Naive B cell (primary cell): Measurements from ENCODE around the gene LANCL1. TPM values are rescaled to one million over a fixed set of nuclear protein-coding genes. Genes with fewer than 3 reads are reported as not detected.

Experiments
- ATAC-seq, 2 donors: fragments of 150-1000 bp; cut with Tn5 transposase; 2 replicates each; pipeline ENCODE4 v1.10.0; 2021; ENCODE audit warnings: low read depth in 2 of 2, mild to moderate bottlenecking in 2 of 2, moderate library complexity in 2 of 2
- DNase-seq: peaks from one replicate; pipeline ENCODE4 v3.0.0; 2022
- H3K27ac Mint-ChIP-seq, 6 donors: one replicate each; pipeline ENCODE4 v1.8.0; 2020 to 2022; ENCODE audit warnings: mild to moderate bottlenecking in 6 of 6, mixed read lengths in 6 of 6, moderate library complexity in 5 of 6, inconsistent platforms in 2 of 6
- H3K27me3 Mint-ChIP-seq, 3 donors: one replicate each; pipeline ENCODE4 v1.8.0; 2021 to 2022; ENCODE audit warnings: mixed read lengths in 3 of 3, mild to moderate bottlenecking in 1 of 3
- H3K36me3 Mint-ChIP-seq, 2 donors: one replicate each; pipeline ENCODE4 v1.8.0; 2020 to 2022; ENCODE audit warnings: mixed read lengths in 2 of 2, inconsistent platforms in 1 of 2, mild to moderate bottlenecking in 1 of 2
- H3K4me1 Mint-ChIP-seq, 3 donors: one replicate each; pipeline ENCODE4 v1.8.0; 2020 to 2022; ENCODE audit warnings: mixed read lengths in 3 of 3, inconsistent platforms in 1 of 3, mild to moderate bottlenecking in 1 of 3, moderate library complexity in 1 of 3
- H3K4me3 Mint-ChIP-seq, 8 donors: one replicate each; pipeline ENCODE4 v1.8.0; 2020 to 2022; ENCODE audit warnings: mild to moderate bottlenecking in 8 of 8, mixed read lengths in 8 of 8, moderate library complexity in 8 of 8, inconsistent platforms in 2 of 8
- H3K9me3 Mint-ChIP-seq, 7 donors: one replicate each; pipeline ENCODE4 v1.8.0; 2020 to 2022; ENCODE audit warnings: mixed read lengths in 7 of 7, mild to moderate bottlenecking in 5 of 7, inconsistent platforms in 2 of 7, moderate library complexity in 1 of 7
- polyA plus RNA-seq, 6 donors: library from polyadenylated mRNA; unstranded; fragments of 300-500 nt; fragmentation: Illumina TruSeq; gene quantifications; one replicate each; pipeline ENCODE4 v1.2.3, GENCODE V29; 2021; ENCODE audit warnings: low read depth in 6 of 6

The LANCL1 gene
- polyA plus RNA-seq, 6 donors from 2014 or later = 2.5 to 31.0 (median 20.9) TPM

- Mint-ChIP-seq H3K4me3 (no peak overlapping the region), H3K9me3 (peaks cover 5 to 51% (median 30%) of the 10 kb centered on the region in 7 donors), H3K36me3 (peaks cover 15 to 17% of the 10 kb centered on the region in 2 donors), H3K4me1 (no peaks in the 10 kb centered on the region), H3K27ac (no peak overlapping the region), H3K27me3 (peaks cover 10 to 16% (median 11%) of the 10 kb centered on the region in 3 donors)
- DNase-seq (no peak), ATAC-seq (no peak)
Observed at GRCh38 chr2:210422366-210422765, 54.2 kb downstream of the LANCL1 start.

DNA sequence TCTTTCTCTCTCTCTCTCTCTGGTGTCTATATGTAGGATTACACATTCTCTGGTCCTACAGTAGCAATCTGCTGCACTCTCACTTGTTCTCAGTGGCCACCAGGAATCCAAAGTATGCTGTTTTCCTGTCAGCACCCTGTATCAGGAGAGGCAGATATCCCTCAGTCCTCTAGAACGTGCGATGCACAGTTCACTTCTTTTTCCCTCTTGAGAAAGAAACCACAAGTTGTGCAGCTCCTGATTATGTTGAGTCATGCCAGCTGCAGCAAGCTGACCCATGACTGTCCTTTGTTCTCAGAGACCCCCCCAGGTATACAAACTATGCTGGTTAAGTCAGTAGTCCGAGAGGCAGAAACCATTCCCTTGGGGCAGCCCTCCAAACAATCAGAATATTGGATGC is 54.6 kb downstream of the LANCL1 start:
- no peak overlapping the region for H3K27ac Mint-ChIP-seq
- peaks cover 2 to 50% (median 26%) of the 10 kb centered on the region in 7 donors for H3K9me3 Mint-ChIP-seq
- no peak overlapping the region for H3K4me3 Mint-ChIP-seq
- DNase-seq (no peak), ATAC-seq (no peak)
- H3K27me3 Mint-ChIP-seq = peaks cover 11 to 16% (median 15%) of the 10 kb centered on the region in 3 donors
- peaks cover 11 to 13% of the 10 kb centered on the region in 2 donors for H3K36me3 Mint-ChIP-seq
- no peaks in the 10 kb centered on the region for H3K4me1 Mint-ChIP-seq

- H3K9me3 Mint-ChIP-seq = peaks cover 6 to 26% (median 10%) of the 10 kb centered on the region in 7 donors
- H3K27me3 Mint-ChIP-seq = peaks cover 0 to 14% (median 9%) of the 10 kb centered on the region in 3 donors
- H3K36me3 Mint-ChIP-seq = no peaks in the 10 kb centered on the region
- DNase-seq (no peak), ATAC-seq (no peak)
- no peaks in the 10 kb centered on the region for H3K4me1 Mint-ChIP-seq
- H3K27ac Mint-ChIP-seq = peak overlapping the region in 2 of 6 donors; percentile 14 to 40
- no peak overlapping the region for H3K4me3 Mint-ChIP-seq
Observed at GRCh38 chr2:210412660-210413059, 63.9 kb downstream of the LANCL1 start.

GRCh38 chr2:210410542-210410941 is 66.0 kb downstream of the LANCL1 start:
- DNase-seq (no peak), ATAC-seq (no peak)
- H3K27ac Mint-ChIP-seq = no peak overlapping the region
- no peak overlapping the region for H3K4me3 Mint-ChIP-seq
- H3K36me3 Mint-ChIP-seq = no peaks in the 10 kb centered on the region
- peaks cover 4 to 14% (median 6%) of the 10 kb centered on the region in 3 donors for H3K27me3 Mint-ChIP-seq
- peaks cover 5 to 16% (median 8%) of the 10 kb centered on the region in 7 donors for H3K9me3 Mint-ChIP-seq
- no peaks in the 10 kb centered on the region for H3K4me1 Mint-ChIP-seq

DNA sequence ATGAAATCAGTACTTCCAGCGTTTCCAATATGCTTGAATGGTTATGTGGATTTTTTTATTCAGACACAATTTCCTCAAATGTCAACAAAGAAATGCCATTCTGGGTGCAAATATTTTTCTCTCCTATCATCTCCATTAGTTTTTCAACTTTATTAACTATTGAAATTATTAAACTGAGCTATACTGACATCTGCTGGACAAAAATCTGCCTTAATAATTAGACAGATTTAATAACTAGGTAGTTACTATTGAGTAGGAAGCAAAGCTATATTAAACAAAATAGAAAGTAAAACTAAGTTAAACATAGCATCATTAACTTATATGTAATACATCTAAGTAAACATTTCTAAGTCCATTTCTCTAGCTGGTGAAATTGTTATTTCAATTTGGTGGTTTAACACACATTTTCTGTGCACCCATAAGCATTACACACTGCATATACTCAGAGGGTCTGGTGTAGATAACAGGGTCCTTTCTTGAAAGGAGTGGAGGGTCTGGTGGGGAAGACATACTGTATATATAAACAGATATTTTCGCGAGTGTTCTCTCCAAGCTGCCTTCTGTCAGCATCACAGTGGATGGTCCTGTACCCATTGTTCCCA is 77.0 kb downstream of the LANCL1 start:
- DNase-seq (no peak), ATAC-seq (no peak)
- Mint-ChIP-seq H3K27me3 (peaks cover 5 to 17% (median 12%) of the 10 kb centered on the region in 3 donors), H3K27ac (no peak overlapping the region), H3K4me1 (no peaks in the 10 kb centered on the region), H3K36me3 (no peaks in the 10 kb centered on the region), H3K9me3 (no peaks in the 10 kb centered on the region), H3K4me3 (no peak overlapping the region)

GRCh38 chr2:210392469-210392881 is 84.1 kb downstream of the LANCL1 start:
- no peak for DNase-seq
- H3K4me3 Mint-ChIP-seq = no peak overlapping the region
- no peak for ATAC-seq
- H3K27me3 Mint-ChIP-seq = peaks cover 5 to 14% (median 12%) of the 10 kb centered on the region in 3 donors
- H3K9me3 Mint-ChIP-seq = no peaks in the 10 kb centered on the region
- no peaks in the 10 kb centered on the region for H3K36me3 Mint-ChIP-seq
- no peaks in the 10 kb centered on the region for H3K4me1 Mint-ChIP-seq
- H3K27ac Mint-ChIP-seq = no peak overlapping the region

DNA sequence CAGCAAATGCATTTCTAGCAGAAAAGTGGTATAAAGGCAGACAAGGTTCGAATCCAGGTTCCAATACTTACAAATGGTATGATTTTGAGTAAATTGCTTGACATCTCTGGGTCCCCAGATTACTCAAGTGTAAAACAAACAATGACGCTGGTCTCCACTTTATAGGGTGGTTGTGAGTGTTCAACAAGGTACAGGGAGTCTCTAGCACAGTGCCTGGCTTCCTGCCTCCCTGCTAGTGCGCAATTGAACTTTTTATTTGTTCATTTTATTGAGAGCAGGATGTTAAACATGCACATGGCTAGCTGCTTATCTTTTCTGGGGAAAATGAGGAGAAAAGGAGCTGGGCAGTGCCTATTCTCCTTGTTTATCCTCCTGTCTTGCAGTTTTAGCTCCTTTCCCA is 86.7 kb downstream of the LANCL1 start:
- no peak for DNase-seq
- H3K36me3 Mint-ChIP-seq = no peaks in the 10 kb centered on the region
- H3K4me3 Mint-ChIP-seq = no peak overlapping the region
- ATAC-seq = no peak
- H3K9me3 Mint-ChIP-seq = no peaks in the 10 kb centered on the region
- no peak overlapping the region for H3K27ac Mint-ChIP-seq
- peaks cover 0 to 19% (median 0%) of the 10 kb centered on the region in 3 donors for H3K27me3 Mint-ChIP-seq
- no peaks in the 10 kb centered on the region for H3K4me1 Mint-ChIP-seq

DNA sequence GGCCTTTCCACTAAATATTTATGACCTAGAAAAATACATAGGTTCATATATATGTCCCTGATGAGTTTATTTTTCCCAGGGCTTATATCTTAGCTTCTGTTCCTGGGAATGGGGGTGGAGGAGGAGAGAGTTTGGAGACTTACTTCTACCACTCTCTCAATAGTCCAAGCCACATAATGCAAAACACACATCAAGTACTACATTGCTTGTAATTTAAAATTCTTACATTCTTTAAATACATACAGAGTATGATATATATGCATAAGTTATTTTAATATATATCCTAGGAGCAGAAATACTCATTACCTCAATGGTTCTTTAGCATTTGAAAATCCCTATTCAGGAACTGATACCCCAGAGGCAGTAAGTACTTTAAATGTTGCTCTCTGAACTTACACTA is 88.4 kb downstream of the LANCL1 start:
- no peak for DNase-seq
- Mint-ChIP-seq H3K4me1 (no peaks in the 10 kb centered on the region), H3K4me3 (no peak overlapping the region), H3K27me3 (peaks cover 0 to 25% (median 0%) of the 10 kb centered on the region in 3 donors), H3K27ac (no peak overlapping the region), H3K9me3 (no peaks in the 10 kb centered on the region), H3K36me3 (no peaks in the 10 kb centered on the region)
- ATAC-seq = no peak

DNA sequence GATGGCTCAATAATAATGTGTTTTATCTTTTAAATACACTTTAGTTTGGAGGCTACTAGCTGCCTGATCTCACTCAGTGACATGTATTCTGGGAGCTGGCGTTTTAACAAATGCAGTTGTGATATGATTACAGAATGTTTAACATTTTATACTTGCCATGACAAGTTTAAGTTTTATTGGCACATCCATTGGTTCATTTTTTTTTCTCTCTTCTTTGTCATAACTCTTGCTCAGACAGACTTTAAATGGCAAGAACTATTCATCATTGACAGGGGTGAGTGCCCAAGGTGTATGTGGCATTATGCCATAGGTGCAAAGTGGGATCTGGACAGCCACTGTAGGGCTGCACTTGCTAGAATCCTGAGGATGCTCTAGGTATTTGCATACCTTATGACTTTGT is 89.5 kb downstream of the LANCL1 start:
- Mint-ChIP-seq H3K27ac (no peak overlapping the region), H3K4me1 (no peaks in the 10 kb centered on the region), H3K9me3 (peaks cover 0 to 2% (median 0%) of the 10 kb centered on the region in 7 donors), H3K27me3 (peaks cover 0 to 30% (median 8%) of the 10 kb centered on the region in 3 donors), H3K4me3 (no peak overlapping the region), H3K36me3 (no peaks in the 10 kb centered on the region)
- ATAC-seq (no peak), DNase-seq (no peak)

Other genes starting within 250 kb of the LANCL1 start
- not detected for gene MYL1, start 161.6 kb downstream of the LANCL1 start, polyA plus RNA-seq
- gene CPS1, start 79.8 kb upstream of the LANCL1 start, polyA plus RNA-seq = not detected